Mesenchymal stem cell (in vitro differentiated cells and primary cell): ENCODE results near the gene KCTD18.

ENCODE experiments used
- DNase-seq: peaks from one replicate; pipeline ENCODE4 v3.0.0-alpha.2; 2013
- H2AFZ ChIP-seq: one replicate; pipeline ENCODE4 v1.6.1; 2013; ENCODE audit warnings: low read depth, mild to moderate bottlenecking, control low read depth, inconsistent platforms, low read length, moderate library complexity
- H2AK5ac ChIP-seq: 2 replicates; pipeline ENCODE4 v1.6.1; 2013; ENCODE audit warnings: low read length, moderate library complexity, mild to moderate bottlenecking, inconsistent platforms; ENCODE audit not compliant: severe bottlenecking
- H2BK120ac ChIP-seq: one replicate; pipeline ENCODE4 v1.6.1; 2013; ENCODE audit warnings: low read depth, mild to moderate bottlenecking, inconsistent platforms, low read length, moderate library complexity
- H2BK12ac ChIP-seq, 2 experiments: one replicate each; pipeline ENCODE4 v1.6.1; 2013; ENCODE audit warnings: inconsistent platforms in 2 of 2, low read length in 2 of 2, mild to moderate bottlenecking in 2 of 2, moderate library complexity in 2 of 2, control low read depth in 1 of 2
- H2BK15ac ChIP-seq: one replicate; pipeline ENCODE4 v1.6.1; 2013; ENCODE audit warnings: mild to moderate bottlenecking, low read depth, inconsistent platforms; ENCODE audit not compliant: poor library complexity, severe bottlenecking
- H2BK5ac ChIP-seq: 2 replicates; pipeline ENCODE4 v1.6.1; 2013; ENCODE audit warnings: low read depth, mild to moderate bottlenecking, low read length, control low read depth, inconsistent platforms; ENCODE audit not compliant: poor library complexity, severe bottlenecking
- H3K14ac ChIP-seq, 2 experiments: one replicate each; pipeline ENCODE4 v1.6.1; 2013; ENCODE audit warnings: inconsistent platforms in 2 of 2, low read length in 2 of 2, control low read depth in 1 of 2, mild to moderate bottlenecking in 1 of 2, moderate library complexity in 1 of 2
- H3K18ac ChIP-seq, 2 experiments: one replicate each; pipeline ENCODE4 v1.6.1; 2013; ENCODE audit warnings: inconsistent platforms in 2 of 2, low read length in 2 of 2, control low read depth in 1 of 2, low read depth in 1 of 2, mild to moderate bottlenecking in 1 of 2
- H3K23ac ChIP-seq, 2 experiments: one replicate each; pipeline ENCODE4 v1.6.1; 2013; ENCODE audit warnings: inconsistent platforms in 2 of 2, low read length in 2 of 2, mild to moderate bottlenecking in 2 of 2, moderate library complexity in 2 of 2, control low read depth in 1 of 2
- H3K27ac ChIP-seq: 2 replicates; pipeline ENCODE4 v1.5.1; 2013; ENCODE audit warnings: mild to moderate bottlenecking, moderate library complexity, low read length, control low read depth, inconsistent platforms; ENCODE audit not compliant: poor library complexity, severe bottlenecking
- H3K27me3 ChIP-seq, 2 experiments: 2 replicates each; pipeline versions ENCODE4 v1.6.1 to v1.7.0; 2013; ENCODE audit warnings: low read length in 2 of 2, mild to moderate bottlenecking in 2 of 2, moderate library complexity in 2 of 2, control low read depth in 1 of 2, inconsistent platforms in 1 of 2; ENCODE audit not compliant: control insufficient read depth in 1 of 2, insufficient read depth in 1 of 2
- H3K36me3 ChIP-seq, 2 experiments: 2 replicates each; pipeline versions ENCODE4 v1.6.1 to v1.7.0; 2013; ENCODE audit warnings: low read length in 2 of 2, control low read depth in 1 of 2, inconsistent platforms in 1 of 2, low read depth in 1 of 2, mild to moderate bottlenecking in 1 of 2; ENCODE audit not compliant: insufficient read depth in 2 of 2, control insufficient read depth in 1 of 2
- H3K4ac ChIP-seq, 2 experiments: one replicate each; pipeline ENCODE4 v1.6.1; 2013; ENCODE audit warnings: inconsistent platforms in 2 of 2, low read length in 2 of 2, mild to moderate bottlenecking in 2 of 2, moderate library complexity in 2 of 2, control low read depth in 1 of 2, low read depth in 1 of 2
- H3K4me1 ChIP-seq: 2 replicates; pipeline ENCODE4 v1.6.1; 2013; ENCODE audit warnings: low read depth, low read length, control low read depth; ENCODE audit not compliant: control insufficient read depth, insufficient read depth
- H3K4me2 ChIP-seq: 2 replicates; pipeline ENCODE4 v1.6.1; 2013; ENCODE audit warnings: low read length, mild to moderate bottlenecking, inconsistent platforms; ENCODE audit not compliant: poor library complexity, severe bottlenecking
- H3K4me3 ChIP-seq, 2 experiments: 2 replicates each; pipeline versions ENCODE4 v1.5.1 to v1.7.0; 2013; ENCODE audit warnings: low read length in 2 of 2, mild to moderate bottlenecking in 2 of 2, control low read depth in 1 of 2, low read depth in 1 of 2; ENCODE audit not compliant: insufficient read depth in 1 of 2
- H3K79me1 ChIP-seq: replicated peaks from 2 replicates; pipeline ENCODE4 v1.6.1; 2013; ENCODE audit warnings: mild to moderate bottlenecking, control low read depth, low read length, inconsistent platforms; ENCODE audit not compliant: poor library complexity, severe bottlenecking
- H3K9ac ChIP-seq: 2 replicates; pipeline ENCODE4 v1.7.0; 2013; ENCODE audit warnings: mild to moderate bottlenecking, low read length, moderate library complexity
- H3K9me3 ChIP-seq: 2 replicates; pipeline ENCODE4 v1.7.0; 2013; ENCODE audit warnings: mild to moderate bottlenecking, low read length; ENCODE audit not compliant: control insufficient read depth
- H4K8ac ChIP-seq: one replicate; pipeline ENCODE4 v1.6.1; 2013; ENCODE audit warnings: inconsistent platforms, mild to moderate bottlenecking, low read length, moderate library complexity
- H4K91ac ChIP-seq: one replicate; pipeline ENCODE4 v1.6.1; 2013; ENCODE audit warnings: mild to moderate bottlenecking, low read length, inconsistent platforms
- WGBS: methylation state at CpG from one replicate; pipeline ENCODE4 v1.1.7; 2013; ENCODE audit warnings: mixed read lengths; 5-methylcytosine and 5-hydroxymethylcytosine counted together

Gene KCTD18

GRCh38 chr2:200471324-200471848 lies 38.5 kb downstream of the KCTD18 start:
- no peak overlapping the region for H2BK120ac ChIP-seq
- no peak overlapping the region for H3K4me2 ChIP-seq
- no peak overlapping the region for H3K4ac ChIP-seq
- H2BK5ac ChIP-seq, result no peak overlapping the region
- H3K18ac ChIP-seq, result no peak overlapping the region
- H4K91ac ChIP-seq, result no peak overlapping the region
- peak; percentile 23 for DNase-seq
- no peak overlapping the region for H3K4me3 ChIP-seq
- no peaks in the 10 kb centered on the region for H3K27me3 ChIP-seq
- H2AFZ ChIP-seq, result no peak overlapping the region
- peaks cover 49 to 82% of the 10 kb centered on the region in 2 experiments for H3K36me3 ChIP-seq
- H2AK5ac ChIP-seq, result peak overlapping the region; percentile 28
- H3K27ac ChIP-seq, result no peak overlapping the region
- H3K14ac ChIP-seq, result no peak overlapping the region
- peaks cover 10% of the 10 kb centered on the region for H3K4me1 ChIP-seq
- H3K23ac ChIP-seq, result no peak overlapping the region
- peaks cover 27% of the 10 kb centered on the region for H3K79me1 ChIP-seq
- no peaks in the 10 kb centered on the region for H3K9me3 ChIP-seq
- H2BK15ac ChIP-seq, result no peak overlapping the region
- no peak overlapping the region for H2BK12ac ChIP-seq
- 95% methylated on average over 8 of the region's 8 CpGs for WGBS
- no peak overlapping the region for H3K9ac ChIP-seq
- no peak overlapping the region for H4K8ac ChIP-seq

- Histone ChIP-seq H3K27ac (peak overlapping the region; percentile 51), H3K9ac (no peak overlapping the region), H4K91ac (no peak overlapping the region), H3K18ac (no peak overlapping the region), H3K4ac (no peak overlapping the region), H3K4me1 (peaks cover 10% of the 10 kb centered on the region), H3K9me3 (no peaks in the 10 kb centered on the region), H3K23ac (no peak overlapping the region), H2BK5ac (no peak overlapping the region), H2AFZ (no peak overlapping the region), H2BK120ac (no peak overlapping the region), H3K14ac (no peak overlapping the region), H3K27me3 (no peaks in the 10 kb centered on the region), H2AK5ac (no peak overlapping the region), H3K36me3 (peaks cover 46 to 71% of the 10 kb centered on the region in 2 experiments), H2BK12ac (no peak overlapping the region), H3K4me3 (no peak overlapping the region), H4K8ac (no peak overlapping the region), H2BK15ac (no peak overlapping the region), H3K4me2 (no peak overlapping the region), H3K79me1 (peaks cover 27% of the 10 kb centered on the region)
- 86% methylated on average over 3 of the region's 3 CpGs for WGBS
- DNase-seq, result no peak
Measured at GRCh38 chr2:200470230-200470629, 39.6 kb downstream of the KCTD18 start.

DNA sequence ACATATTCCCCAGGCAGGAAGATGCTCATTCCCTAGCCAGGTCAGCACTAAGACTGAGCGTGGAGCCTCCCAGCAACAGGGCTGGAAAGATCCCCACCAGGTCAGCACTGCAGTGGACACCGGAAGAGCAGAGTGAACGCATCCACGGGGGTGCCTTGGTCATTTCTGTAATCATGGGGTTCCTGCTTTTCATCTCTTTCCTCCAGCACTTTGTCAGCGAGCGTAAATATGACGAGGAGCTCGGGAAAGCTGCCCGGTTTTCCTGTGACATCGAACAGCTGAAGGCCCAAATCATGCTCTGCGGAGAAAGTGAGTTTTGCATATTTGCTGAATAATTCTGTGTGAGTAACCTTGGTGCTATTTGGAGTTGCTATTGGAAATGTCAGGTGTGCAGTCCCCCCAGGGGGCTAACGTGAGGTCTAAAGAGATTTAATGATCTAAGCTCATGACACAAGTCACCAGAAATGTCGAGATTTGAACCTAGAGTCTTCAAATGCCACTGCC lies 40.1 kb downstream of the KCTD18 start:
- Histone ChIP-seq H2BK5ac (no peak overlapping the region), H4K8ac (peak overlapping the region; percentile 69), H4K91ac (no peak overlapping the region), H3K18ac (no peak overlapping the region), H3K4me2 (no peak overlapping the region), H2BK120ac (no peak overlapping the region), H3K4me1 (peaks cover 10% of the 10 kb centered on the region), H2BK12ac (no peak overlapping the region), H3K4me3 (no peak overlapping the region), H2AK5ac (no peak overlapping the region), H3K79me1 (peaks cover 26% of the 10 kb centered on the region), H2AFZ (no peak overlapping the region), H3K36me3 (peaks cover 44 to 71% of the 10 kb centered on the region in 2 experiments), H3K27me3 (no peaks in the 10 kb centered on the region), H3K27ac (peak overlapping the region; percentile 56), H3K23ac (no peak overlapping the region), H3K14ac (no peak overlapping the region), H3K9ac (no peak overlapping the region), H3K4ac (peak overlapping the region in 1 of 2 experiments; percentile 36), H3K9me3 (no peaks in the 10 kb centered on the region), H2BK15ac (no peak overlapping the region)
- WGBS, result 90% methylated on average over 13 of the region's 13 CpGs
- no peak for DNase-seq

GRCh38 chr2:200467806-200468681 lies 41.8 kb downstream of the KCTD18 start:
- H3K23ac ChIP-seq, result no peak overlapping the region

More at GRCh38 chr2:200467806-200468681, 41.8 kb downstream of the KCTD18 start:
- H2BK15ac ChIP-seq, result no peak overlapping the region
- no peak overlapping the region for H3K4me2 ChIP-seq
- WGBS, result 91% methylated on average over 6 of the region's 8 CpGs
- H3K9me3 ChIP-seq, result no peaks in the 10 kb centered on the region
- peaks cover 10% of the 10 kb centered on the region for H3K4me1 ChIP-seq
- peak overlapping the region; percentile 84 for H3K9ac ChIP-seq
- peak overlapping the region in 1 of 2 experiments; percentile 28 for H3K14ac ChIP-seq
- no peak overlapping the region for H4K8ac ChIP-seq
- H3K27me3 ChIP-seq, result no peaks in the 10 kb centered on the region
- no peak overlapping the region for H4K91ac ChIP-seq
- no peak overlapping the region for H2AFZ ChIP-seq
- no peak overlapping the region for H2BK5ac ChIP-seq
- DNase-seq, result no peak
- no peak overlapping the region for H2AK5ac ChIP-seq
- H2BK120ac ChIP-seq, result no peak overlapping the region
- H3K18ac ChIP-seq, result no peak overlapping the region
- H3K4ac ChIP-seq, result no peak overlapping the region
- peaks cover 26% of the 10 kb centered on the region for H3K79me1 ChIP-seq
- H3K36me3 ChIP-seq, result peaks cover 41 to 68% of the 10 kb centered on the region in 2 experiments
- H2BK12ac ChIP-seq, result no peak overlapping the region
- no peak overlapping the region for H3K27ac ChIP-seq
- H3K4me3 ChIP-seq, result no peak overlapping the region
